C1 segment of cervical spinal cord (tissue), 14 donors: ENCODE data around the gene OSGIN1.
"Not testable (repeated sequence)": the region's sequence is repeated elsewhere in the genome, so short reads cannot be mapped to it uniquely, and the experiment has no call there.

ENCODE experiments used
- DNase-seq, 14 donors: peaks; one replicate each; lab custom pipeline; 2025; lab: John Stamatoyannopoulos, UW

The OSGIN1 gene

GRCh38 chr16:83940630-83941378 lies 12.2 kb upstream of the OSGIN1 start:
- DNase-seq: no peak

- not testable (repeated sequence) for DNase-seq
Observed at GRCh38 chr16:83941546-83941945, 11.5 kb upstream of the OSGIN1 start.

- no peak for DNase-seq
Observed at GRCh38 chr16:83942074-83942473, 11.0 kb upstream of the OSGIN1 start.

DNA sequence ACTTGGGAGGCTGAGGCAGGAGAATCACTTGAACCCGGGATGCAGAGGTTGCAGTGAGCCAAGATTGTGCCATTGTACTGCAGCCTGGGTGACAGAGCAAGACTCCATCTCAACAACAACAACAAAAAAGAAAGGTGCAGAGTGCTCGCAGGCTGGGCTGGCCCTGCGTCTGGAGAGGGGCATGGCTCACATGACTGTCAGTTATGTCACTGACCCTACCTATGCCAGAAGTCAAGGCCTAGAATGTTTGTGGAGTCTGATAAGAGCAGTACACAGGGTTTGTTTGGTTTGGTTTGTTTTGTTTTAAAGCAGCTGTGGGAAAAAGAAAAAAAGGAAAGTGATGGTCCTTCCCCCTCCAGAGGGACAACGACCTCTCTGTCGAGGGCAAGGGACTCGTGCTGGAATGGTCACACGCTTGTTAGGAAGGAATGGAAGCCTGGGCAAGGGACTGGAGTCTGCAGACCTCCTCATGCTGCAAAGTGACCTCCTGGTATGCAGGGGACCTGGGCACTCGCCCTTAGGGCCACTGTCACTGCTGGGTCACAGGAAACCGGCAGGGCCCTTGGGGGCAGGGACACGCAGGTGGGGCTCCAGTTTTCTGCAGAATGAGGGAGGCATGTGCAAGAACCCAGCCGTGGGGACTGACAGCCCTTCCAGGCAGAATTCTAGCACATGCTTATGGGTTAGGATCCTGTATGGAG lies 10.1 kb upstream of the OSGIN1 start:
- DNase-seq: no peak

DNA sequence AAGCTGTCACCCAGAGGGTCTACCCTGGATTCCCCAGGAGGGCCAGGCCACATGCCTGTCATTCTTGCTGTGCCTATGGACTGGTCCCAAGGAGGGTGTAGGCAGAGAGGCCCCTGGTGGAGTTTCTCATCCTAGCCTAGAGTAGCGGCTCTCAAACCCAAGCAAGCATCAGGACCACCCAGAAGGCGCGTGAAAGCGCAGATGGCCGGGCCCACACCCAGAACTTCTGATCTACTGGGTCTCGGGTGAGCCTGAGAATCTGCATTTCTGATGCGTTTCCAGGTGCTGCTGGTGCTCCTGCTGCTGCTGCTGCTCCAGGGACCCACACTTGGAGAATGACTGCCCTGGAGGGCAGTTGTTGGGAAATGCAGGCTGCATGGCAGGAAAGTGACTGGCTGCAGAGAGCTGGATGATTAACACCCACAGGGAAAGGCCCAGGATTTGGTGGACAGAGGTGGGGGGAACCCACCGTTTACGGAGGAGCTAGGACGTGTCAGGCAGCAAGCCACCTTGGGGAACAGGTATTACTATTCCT lies 9.5 kb upstream of the OSGIN1 start:
- DNase-seq: no peak

DNA sequence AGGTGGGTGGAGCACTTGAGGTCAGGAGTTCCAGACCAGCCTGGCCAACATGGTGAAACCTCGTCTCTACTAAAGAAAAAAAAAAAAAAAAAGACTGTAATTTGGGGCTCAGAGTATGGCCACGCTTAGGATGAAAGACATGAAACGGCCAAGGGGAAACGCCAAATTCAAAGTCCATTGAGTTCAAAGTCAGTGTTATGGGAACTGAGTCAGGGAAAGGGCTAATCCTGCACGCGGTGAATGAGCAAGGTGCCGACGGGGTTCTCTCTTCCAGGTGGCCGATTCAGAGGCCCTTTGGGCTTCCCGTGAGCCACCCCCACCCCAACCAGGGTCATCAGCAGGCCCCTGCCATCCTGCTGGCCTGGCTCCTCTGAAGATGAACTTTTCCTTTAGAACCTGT lies 7.5 kb upstream of the OSGIN1 start:
- DNase-seq: no peak

GRCh38 chr16:83946154-83946780 lies 6.8 kb upstream of the OSGIN1 start:
- no peak for DNase-seq

DNA sequence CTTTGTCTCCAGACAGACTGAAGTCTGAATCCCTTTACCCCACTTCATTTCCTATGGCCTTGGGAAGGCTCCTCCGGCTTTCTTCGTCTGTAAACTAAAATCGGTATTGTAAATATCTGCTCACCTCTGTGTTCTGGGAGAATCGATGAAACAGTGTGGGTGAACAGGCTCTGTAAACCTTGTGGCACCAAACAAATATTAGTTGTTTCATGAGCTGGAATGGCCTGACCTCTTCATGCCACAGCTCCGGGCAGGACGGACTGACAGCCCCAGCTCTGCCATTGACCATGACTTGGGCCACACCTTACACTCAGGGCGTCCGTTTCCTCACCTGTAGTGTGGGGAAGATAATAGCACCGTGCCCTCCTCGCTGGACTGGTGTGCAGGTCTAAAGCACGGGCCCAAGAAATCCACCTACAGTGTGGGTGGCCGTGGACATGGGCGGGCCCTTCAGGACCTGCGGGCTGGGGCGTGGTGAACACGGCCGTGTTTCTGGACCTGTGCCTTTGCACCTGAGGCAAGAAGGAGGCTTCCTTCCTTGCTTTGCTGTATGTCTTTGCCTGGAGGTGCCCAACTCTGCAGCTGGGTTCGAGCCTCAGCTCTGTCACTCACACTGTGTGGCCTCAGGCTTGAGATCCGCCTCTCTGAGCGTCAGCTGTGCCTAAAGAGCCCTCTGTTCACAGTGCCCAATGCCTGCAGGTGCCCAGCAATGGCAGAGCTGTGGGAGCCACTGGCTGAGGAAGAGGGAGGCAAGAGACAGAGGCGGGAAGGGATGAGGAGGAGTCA lies 6.1 kb upstream of the OSGIN1 start:
- DNase-seq: no peak

- no peak for DNase-seq
Observed at GRCh38 chr16:83947642-83948234, 5.3 kb upstream of the OSGIN1 start.

GRCh38 chr16:83948914-83949723 lies 3.9 kb upstream of the OSGIN1 start:
- no peak for DNase-seq

- no peak for DNase-seq
Observed at GRCh38 chr16:83949724-83950001, 3.4 kb upstream of the OSGIN1 start.

- not testable (repeated sequence) for DNase-seq
Observed at GRCh38 chr16:83950862-83951399, 2.1 kb upstream of the OSGIN1 start.

DNA sequence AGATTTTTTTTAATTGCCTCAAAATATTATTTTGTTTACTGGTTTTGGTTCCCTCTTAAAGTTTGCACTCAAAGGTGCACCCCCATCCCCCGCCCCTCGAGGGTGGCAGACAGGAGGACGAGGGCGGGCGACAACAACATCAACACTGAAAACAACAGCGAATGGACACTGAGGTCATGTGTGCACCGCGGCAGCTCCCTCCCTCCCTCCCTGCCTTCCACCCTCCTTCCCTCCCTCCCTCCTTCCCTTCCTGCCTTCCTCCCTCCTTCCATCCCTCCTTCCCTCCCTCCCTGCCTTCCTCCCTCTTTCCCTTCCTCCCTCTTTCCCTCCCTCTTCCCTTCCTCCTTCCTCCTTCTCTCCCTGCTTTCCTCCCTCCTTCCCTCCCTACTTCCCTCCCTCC lies 1.5 kb upstream of the OSGIN1 start:
- no peak for DNase-seq

DNA sequence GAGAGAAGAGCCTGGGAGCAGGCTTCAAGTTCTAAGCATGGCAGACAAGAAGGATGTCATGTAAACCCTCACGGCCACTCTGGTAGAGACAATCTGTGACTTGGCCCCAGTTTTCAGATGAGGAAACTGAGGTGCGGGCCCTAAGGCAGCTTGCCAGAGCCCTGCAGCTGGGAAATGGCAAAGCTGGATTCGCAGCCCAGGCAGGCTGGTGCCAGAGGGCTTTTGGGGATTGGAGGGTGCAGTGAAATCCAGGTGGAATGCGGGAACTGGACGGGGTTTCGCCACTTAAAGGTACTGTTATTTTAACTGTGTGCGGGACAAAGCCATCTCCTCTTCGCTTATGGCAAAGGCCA lies 477 bp upstream of the OSGIN1 start:
- DNase-seq: no peak

- no peak for DNase-seq
Observed at GRCh38 chr16:83953796-83954576, 946 bp downstream of the OSGIN1 start.

DNA sequence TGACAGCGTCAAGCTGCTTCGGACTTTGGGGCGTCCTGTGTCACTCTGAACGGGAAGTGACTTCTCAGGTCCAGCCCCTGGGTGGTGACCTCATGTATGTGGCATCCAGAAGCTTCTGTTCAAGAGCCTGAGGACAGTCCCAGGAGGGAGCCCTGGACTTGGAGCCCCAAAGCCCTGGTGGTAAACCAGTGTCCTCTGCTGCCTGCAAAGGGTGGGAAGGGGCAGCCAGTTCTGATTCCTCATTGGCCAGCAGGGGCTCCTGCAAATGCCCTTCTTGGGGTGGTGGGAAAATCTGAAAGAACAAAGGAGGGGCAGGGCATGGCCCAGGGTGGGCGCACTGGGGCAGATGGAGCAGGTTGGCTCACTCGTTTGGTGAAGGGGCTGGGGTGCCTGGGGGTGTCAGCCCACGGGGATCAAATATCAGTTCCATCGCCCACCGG lies 1.6 kb downstream of the OSGIN1 start:
- DNase-seq: no peak

GRCh38 chr16:83955218-83956130 lies 2.4 kb downstream of the OSGIN1 start:
- DNase-seq: no peak
